HL-60 (cell line): ENCODE results near the gene MPP2.

Source experiments
- DNase-seq, 2 experiments: peaks; one replicate each; pipeline ENCODE4 v3.0.0-alpha.2; 2010 to 2020; ENCODE audit warnings: low read depth in 1 of 2, low spot score in 1 of 2
- H3K27ac ChIP-seq: fragments of 250-450 bp; sonication (Bioruptor Pico); replicated peaks from 2 replicates; pipeline ENCODE4 v1.5.1; 2020; ENCODE audit warnings: mild to moderate bottlenecking, moderate library complexity
- H3K27me3 ChIP-seq: fragments of 250-450 bp; sonication (Bioruptor Pico); 2 replicates; pipeline ENCODE4 v1.5.1; 2021; ENCODE audit warnings: mild to moderate bottlenecking, moderate library complexity; ENCODE audit not compliant: insufficient read depth, poor library complexity, severe bottlenecking
- H3K4me3 ChIP-seq: replicated peaks from 2 replicates; pipeline ENCODE4 v1.5.1; 2011; ENCODE audit warnings: mild to moderate bottlenecking, control low read depth, low read length; ENCODE audit not compliant: insufficient read depth
- CTCF ChIP-seq: IDR thresholded peaks from one replicate; pipeline ENCODE4 v1.5.1; 2011; ENCODE audit warnings: low read length, control low read depth, inconsistent platforms; ENCODE audit not compliant: insufficient read depth
- GABPA ChIP-seq: IDR thresholded peaks from 2 replicates; pipeline ENCODE4 v1.6.1; 2012; ENCODE audit warnings: low read depth
- POLR2AphosphoS5 ChIP-seq: IDR thresholded peaks from 2 replicates; pipeline ENCODE4 v1.6.1; 2012; ENCODE audit warnings: low read depth
- REST ChIP-seq: IDR thresholded peaks from 2 replicates; pipeline ENCODE4 v1.6.1; 2012; ENCODE audit warnings: low read depth; ENCODE audit not compliant: insufficient replicate concordance
- SPI1 ChIP-seq: IDR thresholded peaks from 2 replicates; pipeline ENCODE4 v1.6.1; 2012; ENCODE audit warnings: low read depth, mild to moderate bottlenecking, borderline replicate concordance

MPP2 gene

GRCh38 chr17:43880420-43880991, 26.8 kb downstream of the MPP2 start:
- H3K27ac ChIP-seq = no peak overlapping the region
- no peak overlapping the region for H3K4me3 ChIP-seq
- H3K27me3 ChIP-seq = peaks cover 2% of the 10 kb centered on the region
- peak in 1 of 2 experiments; percentile 41 for DNase-seq
- TF ChIP-seq SPI1 = no peak
- TF ChIP-seq GABPA = no peak
- TF ChIP-seq REST = no peak
- peak; percentile 64 for TF ChIP-seq CTCF

GRCh38 chr17:43879723-43880419, 27.5 kb downstream of the MPP2 start:
- TF ChIP-seq GABPA (no peak), POLR2AphosphoS5 (no peak), REST (no peak), SPI1 (no peak), CTCF (no peak)
- H3K4me3 ChIP-seq = no peak overlapping the region
- peaks cover 2% of the 10 kb centered on the region for H3K27me3 ChIP-seq
- DNase-seq = no peak
- no peak overlapping the region for H3K27ac ChIP-seq

- Histone ChIP-seq H3K27me3 (peaks cover 3% of the 10 kb centered on the region), H3K4me3 (no peak overlapping the region), H3K27ac (no peak overlapping the region)
- peak; percentile 46 to 53 for DNase-seq
- TF ChIP-seq CTCF = peak; percentile 97
- TF ChIP-seq POLR2AphosphoS5 = no peak
These were observed 28.8 kb downstream of the MPP2 start for GRCh38 chr17:43878260-43879175.
